DMS 273 (cell line): ENCODE data around the gene ATP5F1E.

ENCODE experiments used
- DNase-seq: peaks from one replicate; lab custom pipeline; 2025; ENCODE audit not compliant: unreplicated experiment; lab: John Stamatoyannopoulos, UW

The ATP5F1E gene

DNA sequence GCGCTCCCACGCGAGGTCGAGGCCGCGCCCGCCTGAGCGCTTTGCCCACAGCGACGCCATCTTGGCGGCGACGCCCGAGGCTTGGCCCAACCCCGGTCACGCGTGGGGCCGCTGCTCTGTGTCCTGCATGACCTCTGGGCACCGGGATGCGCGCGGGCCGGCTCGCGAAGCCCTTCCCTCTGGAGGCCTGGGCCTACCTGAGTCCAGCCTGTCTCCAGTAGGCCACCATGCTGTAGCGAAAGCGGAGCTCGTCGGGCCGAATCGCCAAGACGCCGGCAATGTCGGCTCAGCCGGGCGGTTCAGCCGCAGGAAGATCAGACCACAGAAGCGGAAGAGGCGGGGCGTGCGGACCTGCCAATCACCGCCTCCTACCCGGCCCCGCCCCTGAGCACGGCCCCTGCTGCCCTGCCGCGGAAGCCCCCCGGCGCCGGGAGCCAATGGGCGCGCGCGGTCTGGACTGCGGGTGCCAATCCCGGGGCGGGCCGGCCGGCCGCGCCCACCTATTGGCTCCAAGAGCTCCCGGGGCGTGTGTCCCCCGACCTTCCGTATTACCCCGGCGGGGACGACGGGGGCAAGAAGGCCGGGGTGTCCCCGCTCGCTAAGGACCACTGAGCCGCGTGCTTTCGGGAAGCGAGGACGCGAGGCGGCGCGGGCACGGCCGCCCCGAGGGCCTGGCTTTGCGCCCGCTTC is at the start of gene ATP5F1E:
ATP5F1E (minus strand) TSS at position 313 of the 690 bp plus-strand sequence; CDS start at position 229, 84 bp downstream.
- DNase-seq: peak; percentile 98

DNA sequence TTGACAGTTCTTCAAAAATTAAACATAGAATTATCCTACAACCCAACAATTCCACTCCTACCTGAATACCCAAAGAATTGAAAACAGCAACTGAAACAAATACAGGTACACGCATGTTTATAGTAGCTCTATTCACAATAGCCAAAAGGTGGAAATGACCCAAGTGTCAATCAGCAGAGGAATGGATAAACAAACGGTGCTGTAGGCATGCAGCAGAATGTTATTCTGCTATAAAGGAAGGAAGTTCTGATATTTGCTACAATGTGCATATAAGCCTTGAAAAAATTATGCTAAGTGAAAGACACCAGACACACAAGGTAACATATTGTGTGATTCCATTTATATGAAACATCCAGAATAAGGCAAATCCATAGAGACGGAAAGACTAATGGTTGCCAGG is 48.9 kb upstream of the ATP5F1E start:
- DNase-seq: no peak

DNA sequence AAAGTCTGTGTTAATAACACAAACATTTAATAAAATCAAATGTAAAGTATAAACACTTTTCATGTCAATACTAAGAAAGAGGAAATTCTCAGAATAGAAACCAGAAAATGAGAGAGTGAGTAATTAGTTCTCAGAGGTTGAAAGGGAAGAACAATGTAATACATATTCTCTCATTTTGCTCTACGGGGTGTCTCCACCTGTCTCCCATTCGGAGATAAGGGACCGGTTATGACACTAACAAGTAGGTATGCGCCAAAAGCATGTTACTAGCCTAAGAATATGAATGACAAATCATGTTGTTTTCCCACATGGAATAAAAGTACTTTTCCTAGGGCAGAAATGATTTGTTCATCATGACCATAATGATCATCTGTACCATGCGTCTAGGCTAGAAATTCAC is 46.1 kb upstream of the ATP5F1E start:
- no peak for DNase-seq

DNA sequence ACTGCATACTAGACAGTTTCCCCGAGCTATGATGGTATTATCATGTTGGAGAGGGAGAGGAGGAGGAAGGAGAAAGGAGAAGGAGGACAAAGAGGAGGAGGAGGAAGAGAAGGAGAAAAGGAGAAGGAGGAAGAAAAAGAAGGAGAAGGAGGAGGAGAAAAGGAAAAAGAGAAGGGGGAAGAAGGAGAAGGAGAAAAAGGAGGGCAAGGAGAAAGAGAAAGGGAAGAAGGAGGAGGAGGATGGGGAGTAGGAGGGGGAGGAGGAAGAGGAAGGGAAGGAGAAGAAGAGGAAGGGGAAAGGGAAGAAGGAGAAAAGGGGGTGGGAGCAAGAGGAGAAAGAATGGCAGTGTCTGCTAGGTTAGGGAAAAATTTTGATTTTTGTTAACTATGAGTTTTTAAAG is 45.6 kb upstream of the ATP5F1E start:
- DNase-seq: no peak

DNA sequence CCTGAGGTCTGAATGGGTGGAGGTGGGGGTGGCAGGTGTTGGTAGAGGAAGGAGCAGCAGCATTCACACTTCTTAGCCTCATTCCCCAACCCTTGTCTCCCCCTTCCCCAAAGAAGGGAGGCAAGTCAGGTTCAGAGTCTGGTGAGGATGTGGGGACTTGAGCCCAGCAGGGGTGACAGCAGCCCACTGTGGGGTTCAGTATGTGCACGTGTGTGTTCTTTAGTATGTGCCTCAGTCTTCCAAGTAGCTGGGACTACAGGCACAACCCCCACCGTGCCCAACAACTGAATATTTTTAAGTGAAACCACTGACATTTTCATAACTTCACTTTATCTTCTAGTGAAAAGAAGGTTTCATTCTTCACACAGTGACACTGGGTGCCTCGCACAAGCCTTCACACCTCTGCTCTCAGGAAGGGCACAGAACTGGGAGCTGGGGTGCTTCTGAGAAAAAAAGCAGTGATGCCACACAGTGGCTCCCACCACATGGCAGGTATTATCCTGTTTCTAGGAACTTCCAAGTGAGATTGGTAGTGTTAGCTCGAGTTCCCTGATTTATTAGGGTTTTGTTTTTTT is 43.9 kb upstream of the ATP5F1E start:
- DNase-seq: no peak

DNA sequence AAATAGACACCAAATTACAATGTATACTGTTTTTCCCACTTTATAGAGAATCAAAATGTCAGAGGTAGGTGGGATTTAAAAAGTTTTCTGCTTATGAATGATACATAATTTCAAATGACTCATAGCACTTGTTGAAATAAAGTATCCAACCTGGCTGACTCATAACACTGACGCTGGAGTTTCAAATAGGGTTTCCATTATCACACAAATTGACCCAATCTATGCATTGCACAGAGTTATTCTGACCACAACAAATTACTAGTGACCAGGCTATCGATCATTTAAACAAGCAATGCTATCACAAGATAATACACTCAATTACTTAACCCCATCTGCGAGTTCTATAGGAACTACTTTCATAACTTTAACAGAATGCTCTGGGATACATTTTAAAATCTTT is 42.3 kb upstream of the ATP5F1E start:
- DNase-seq: no peak

DNA sequence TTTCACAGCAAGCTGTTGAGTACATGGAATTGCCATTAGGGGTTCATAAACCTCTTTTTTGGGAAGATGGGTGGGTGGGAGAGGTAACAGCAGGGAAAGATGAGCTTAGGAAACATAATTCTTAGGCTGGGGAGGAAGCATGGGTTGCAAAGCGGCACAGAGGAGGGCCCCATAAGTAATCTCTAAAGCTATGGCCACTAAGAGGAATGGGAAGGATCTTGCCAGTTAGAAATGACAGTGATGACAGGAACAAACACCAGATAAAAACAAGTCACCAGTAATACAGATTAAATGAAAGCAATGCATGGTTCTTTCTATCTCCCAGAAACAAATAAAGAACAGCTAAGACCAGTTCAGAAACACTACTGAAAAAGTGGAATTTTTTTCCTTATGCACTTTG is 41.4 kb upstream of the ATP5F1E start:
- no peak for DNase-seq

DNA sequence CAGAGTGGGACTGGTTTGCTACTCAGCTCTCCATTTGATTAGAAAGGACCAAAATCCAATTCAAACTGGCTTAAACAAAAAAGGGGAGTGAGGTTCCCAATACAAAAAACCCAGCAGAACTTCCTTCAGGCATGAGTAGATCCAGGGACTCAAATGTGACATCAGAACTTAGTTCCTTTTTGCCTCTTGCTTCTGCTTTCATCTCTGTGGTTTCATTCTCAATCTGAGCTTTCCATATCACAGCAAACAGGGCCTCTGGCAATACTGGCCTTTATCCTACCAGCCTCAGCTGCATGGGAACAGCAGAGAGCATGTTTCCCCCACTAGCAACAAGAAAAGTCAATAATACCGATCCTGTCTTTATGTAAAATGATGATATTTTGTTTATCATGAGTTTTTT is 39.1 kb upstream of the ATP5F1E start:
- no peak for DNase-seq

DNA sequence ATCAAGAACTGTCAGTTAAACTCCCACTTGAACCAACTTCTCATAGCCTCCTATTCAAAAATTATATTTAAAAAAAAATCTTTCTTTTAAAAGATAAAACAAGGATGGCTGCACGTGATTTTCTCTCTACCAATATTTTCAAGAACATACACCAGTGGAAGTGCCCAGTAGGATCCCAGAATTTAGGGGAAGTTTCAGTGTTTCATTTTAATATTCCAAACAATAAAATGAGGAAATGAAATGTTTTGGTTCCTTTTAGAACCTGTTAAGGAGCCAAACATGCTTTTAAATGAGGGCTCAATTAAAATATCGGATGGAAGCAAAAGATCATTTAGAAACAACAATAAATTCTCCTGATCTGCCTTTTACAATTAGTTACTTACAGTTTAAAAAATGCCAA is 36.9 kb upstream of the ATP5F1E start:
- DNase-seq: no peak

DNA sequence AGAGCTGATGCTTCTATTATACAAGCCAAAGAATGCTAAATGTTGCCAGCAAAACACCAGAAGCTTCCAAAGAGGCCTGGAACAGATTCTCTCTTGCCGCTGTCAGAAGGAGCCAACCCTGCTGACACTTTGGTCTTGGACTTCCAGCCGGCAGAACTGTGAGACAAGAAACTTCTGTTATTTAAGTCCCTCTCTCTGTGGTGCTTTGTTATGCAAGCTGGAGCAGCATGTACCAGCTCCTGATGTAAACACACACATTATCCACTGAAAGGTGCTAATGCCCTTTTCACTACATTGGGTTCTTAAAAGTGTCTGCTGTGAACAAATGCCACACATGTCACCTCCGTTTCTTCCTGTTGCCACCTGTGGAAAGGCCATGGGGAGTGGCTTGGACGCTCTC is 36.4 kb upstream of the ATP5F1E start:
- DNase-seq: no peak

DNA sequence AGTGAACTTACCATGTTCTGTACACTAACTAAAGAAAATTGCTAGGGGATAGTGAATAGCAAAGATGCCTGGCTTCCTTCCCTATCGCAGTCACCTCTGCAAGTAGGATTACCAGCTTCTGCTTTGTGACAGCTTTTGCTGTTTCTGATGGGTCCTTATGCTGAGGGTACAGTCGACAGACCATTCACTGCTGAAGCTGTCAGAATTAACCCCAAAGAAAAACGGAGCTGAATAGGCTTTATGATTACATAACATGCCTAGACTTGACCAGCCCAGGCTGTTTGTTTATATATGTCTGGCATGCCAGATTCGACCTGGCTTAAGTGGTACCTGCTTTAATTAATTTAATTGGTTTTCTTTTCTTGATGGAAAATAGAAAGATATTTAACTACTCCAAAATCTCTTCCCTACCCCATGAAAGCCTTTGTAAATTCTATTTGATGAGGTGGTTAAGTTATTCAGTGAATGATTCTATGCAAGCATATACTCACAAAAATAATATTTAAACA is 32.1 kb upstream of the ATP5F1E start:
- DNase-seq: peak; percentile 48

DNA sequence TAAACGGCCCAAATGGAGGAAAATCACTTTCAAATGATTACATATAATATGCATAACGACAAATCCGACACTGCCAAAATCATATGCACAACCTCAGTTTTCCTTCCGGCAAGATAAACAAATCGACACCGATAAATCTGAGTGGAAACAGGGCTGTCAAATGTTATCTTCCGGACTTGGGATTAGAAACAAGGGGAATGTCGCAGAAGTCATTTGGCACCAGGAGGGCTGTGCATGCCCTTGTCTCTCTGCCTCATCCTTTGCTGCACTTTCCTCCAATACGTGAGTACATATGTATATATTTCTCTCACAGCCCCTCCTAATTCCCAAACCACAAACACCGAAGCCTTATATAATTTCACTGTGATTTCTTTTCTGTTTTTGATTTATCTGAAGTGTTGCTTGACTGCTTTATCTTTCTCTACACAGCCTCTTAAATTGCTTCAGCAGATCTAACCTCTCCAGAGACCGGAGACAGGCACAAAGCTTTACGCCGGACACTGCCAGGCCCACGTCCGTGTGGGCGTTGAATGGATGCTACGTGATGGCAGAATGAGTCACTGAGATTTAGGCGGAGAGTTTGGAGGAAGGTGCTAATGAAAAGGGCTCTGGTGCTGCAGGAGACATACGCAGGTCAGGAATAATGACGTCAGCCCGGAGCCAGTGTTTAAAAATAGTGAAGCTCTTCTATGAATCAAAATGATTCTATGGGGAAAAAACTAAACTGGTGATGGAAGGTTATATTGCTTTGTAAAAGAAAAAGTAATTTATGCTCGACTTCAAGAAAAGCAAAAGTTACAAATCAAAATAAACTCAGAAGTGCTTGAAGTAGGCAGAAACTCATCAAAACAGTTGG is 31.5 kb upstream of the ATP5F1E start:
- peak; percentile 64 for DNase-seq

DNA sequence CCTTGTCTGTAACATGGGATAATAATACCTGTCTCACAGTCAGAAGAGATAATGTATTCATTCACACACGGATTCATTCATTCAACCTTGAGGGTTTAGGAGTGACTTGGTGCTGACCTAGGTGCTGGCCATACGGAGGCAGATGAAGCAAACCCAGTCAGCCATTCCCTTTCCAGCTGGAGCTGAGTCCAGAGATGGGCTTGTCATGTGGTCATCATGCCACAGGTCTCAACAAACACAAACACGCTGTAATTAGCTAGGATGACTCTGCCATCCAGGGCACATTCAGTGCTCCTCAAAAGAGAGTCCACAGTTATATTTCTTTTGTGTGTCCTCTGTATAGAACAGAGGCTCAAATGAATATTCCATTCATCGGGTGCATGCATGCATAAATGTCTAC is 29.9 kb upstream of the ATP5F1E start:
- no peak for DNase-seq

DNA sequence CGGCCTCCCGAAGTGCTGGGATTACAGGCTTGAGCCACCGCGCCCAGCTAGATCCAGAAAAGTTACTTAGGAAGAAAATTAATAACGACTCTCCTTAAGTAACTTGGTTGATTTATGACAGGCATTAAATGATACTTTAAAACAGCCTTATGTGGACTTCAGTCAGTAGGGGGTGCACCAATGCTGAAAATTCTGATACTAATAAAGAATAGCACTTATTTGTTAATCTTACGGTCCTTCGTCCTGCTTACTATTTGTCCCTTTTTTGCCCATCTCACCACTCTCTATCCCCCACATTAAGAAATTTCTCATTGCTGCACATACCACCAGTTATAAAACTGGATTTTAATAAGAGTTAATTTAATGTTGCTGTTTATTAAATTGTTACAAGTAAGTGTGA is 23.2 kb upstream of the ATP5F1E start:
- DNase-seq: peak; percentile 33

DNA sequence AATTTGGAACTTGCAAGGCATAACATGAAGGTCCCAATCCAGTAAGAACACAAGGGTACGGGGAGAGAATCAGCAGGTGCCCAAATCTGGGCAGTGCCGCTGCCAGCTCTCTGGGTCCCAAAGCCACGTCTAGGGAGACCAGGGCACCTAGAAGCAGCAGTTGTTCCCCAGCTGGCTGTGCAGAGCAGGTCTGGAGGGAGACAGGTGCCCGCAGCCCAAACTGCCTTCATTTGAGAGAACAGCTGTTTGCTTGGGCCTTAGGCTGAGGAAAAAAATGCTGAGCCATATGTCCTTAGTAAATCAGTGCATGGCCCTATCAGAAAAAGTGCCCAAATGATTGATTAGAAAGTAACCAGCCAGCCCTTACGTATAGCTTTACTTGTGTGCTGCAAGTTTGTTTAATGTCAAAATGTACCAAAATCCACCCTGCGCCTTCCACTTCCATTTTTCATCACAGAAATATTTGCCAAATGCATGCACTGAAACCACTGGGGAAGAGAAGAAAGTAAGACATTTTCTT is 19.6 kb upstream of the ATP5F1E start:
- DNase-seq: peak; percentile 89

DNA sequence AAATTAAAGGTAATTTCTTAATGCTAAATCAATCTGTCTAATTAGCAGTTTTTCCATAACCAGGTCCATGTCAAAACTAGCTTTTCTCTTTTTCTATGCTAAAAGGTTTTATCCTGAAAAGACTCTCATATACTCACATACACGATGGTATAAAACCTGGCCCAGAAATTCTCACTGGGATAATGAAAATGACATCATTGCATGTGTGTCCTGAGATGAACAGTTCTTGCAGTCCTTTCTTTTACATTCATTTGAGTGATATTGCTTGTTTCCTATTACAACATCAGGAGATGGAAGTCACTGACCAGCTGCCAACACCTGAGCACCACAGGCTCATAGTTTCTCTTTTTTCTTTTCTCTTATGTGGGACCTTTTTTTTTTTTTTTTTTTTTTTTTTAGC is 18.3 kb upstream of the ATP5F1E start:
- DNase-seq: peak; percentile 5

DNA sequence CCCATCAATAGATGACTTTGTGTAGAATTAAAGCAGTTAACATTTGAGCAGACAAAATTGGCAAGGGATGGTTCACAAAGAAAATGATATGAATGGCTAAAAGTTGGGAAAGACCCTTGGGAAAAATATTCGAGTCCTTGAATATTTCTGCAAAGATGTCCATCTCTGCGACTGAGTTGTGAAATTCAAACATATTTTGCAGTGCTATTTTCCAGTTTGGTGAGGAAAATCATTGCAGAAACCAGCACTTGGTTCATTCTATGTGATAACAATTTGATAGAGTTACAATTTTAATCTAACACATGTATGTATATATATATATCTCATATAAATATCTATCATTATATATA is 16.5 kb upstream of the ATP5F1E start:
- no peak for DNase-seq

DNA sequence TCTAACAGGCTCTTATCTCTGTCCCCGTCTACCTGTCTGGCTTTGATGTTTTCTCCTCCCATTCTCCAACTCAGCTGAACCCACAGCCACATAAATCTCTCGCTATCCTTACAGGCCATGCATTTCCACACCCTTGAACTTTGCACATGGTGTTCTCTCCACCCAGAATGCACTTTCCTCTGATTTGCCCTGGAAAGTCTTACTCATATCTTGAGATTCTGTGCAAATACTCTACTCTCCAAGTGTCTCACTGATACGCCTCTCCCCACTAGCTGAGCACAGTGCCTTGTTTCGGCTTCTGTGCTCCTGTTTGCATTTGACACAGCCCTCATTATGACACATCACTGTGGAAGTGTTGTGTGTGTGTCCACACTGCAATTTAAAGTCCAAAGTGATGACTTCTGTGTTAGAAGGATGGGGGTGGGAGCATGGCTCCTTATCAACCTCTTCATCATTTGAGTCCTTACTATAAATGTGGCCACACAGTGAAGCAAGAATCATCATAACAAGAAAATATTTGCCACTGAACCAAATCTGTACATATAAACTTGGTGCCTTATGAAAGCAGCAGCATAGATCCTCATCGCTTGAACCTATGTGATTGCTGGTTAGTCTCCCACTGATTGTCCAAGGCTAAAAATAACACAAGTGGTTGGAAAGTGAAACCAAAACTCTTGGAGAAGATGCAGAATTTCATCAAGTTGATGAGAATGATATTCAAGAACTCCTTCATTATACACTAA is 16.0 kb upstream of the ATP5F1E start:
- no peak for DNase-seq

DNA sequence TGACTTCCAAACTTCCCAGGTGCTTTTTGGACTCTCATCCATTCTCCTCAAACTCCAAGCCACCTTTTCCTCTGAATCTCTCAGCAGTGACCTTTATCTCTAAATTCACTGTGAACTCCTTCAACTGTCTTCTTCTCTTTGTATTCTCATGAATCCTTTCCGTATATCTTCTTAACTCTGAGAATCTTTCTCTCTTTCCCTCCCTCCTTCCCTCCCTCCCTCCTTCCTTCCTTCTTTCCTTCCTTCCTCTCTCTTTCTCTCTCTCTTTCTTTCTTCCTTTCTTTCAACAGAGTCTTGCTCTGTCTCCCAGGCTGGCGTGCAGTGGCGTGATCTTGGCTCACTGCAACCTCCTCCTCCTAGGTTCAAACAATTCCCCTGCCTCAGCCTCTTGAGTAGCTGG is 14.7 kb upstream of the ATP5F1E start:
- no peak for DNase-seq

DNA sequence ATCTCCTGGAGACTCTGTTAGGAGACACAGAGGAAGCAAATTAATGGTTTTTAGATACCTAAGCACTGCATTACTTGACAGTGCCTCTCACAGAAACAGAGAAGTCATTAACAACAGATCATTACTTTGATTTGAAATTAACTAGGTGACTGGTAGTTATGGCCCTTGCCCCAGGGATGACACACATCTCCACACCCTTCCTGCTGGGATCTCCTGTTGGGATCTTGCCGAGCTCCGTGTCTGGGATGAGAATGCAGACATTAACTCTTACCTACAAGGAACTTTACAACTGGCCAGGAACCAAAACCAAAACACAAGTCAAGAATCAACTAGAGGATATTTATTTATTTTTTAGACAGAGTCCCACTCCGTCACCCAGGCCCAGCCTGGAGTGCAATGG is 12.7 kb upstream of the ATP5F1E start:
- no peak for DNase-seq

DNA sequence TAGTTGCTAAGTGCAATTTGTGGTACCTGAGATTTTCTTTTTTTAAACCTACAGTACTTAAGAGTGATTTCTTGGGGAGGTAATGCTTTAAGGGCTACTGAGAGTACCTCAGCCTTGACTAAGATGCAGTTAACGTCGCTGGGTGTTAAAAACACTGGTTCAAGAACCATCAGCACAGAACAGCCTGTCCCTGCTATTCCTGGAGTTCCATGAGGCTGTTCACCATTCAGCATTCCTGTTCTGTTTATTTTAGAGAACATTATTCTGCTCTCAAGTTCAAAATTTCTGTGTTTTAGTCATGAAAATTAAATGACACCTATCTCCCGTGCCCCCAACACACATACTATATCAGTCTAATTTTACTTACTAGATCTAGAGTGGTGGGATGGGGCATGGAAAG is 12.2 kb upstream of the ATP5F1E start:
- DNase-seq: no peak
